Muscle of arm (tissue), 14 donors: ENCODE measurements around the gene ZNF501. TPM values are rescaled to one million over a fixed set of nuclear protein-coding genes. Genes with fewer than 3 reads are reported as not detected.

Experiments used
- DNase-seq: peaks from one replicate; pipeline ENCODE4 v3.0.0-alpha.2; 2013
- long read RNA-seq, 11 donors: transcript quantifications; one replicate each; lab custom pipeline, GENCODE V29; 2026
- polyA plus RNA-seq, 12 donors: library from polyadenylated mRNA; unstranded; fragments of 120-200 nt; gene quantifications; one replicate each; pipeline ENCODE4 v1.2.1, GENCODE V29; 2013; ENCODE audit not compliant: insufficient read length in 12 of 12

ZNF501 gene
- 10 to 100 TPM in 1 of 12 donors, 1 to 10 TPM in 10, not detected in 1; 5.8 to 13.5 (median 7.0) TPM for polyA plus RNA-seq
- long read RNA-seq, donor 1, partial matches to known transcripts = 0 of 5 reads
- long read RNA-seq, donor 1, other reads (novel, unspliced or antisense) = 0 of 5 reads
- long read RNA-seq, donor 2, partial matches to known transcripts = 0 of 3 reads
- long read RNA-seq, donor 2, other reads (novel, unspliced or antisense) = 0 of 3 reads
- long read RNA-seq, donor 3 = 0 reads
- long read RNA-seq, donor 4 = 0 reads
- long read RNA-seq, donor 5, partial matches to known transcripts = 0 of 4 reads
- long read RNA-seq, donor 5, other reads (novel, unspliced or antisense) = 0 of 4 reads
- long read RNA-seq, donor 6, partial matches to known transcripts = 0 of 1 reads
- long read RNA-seq, donor 6, other reads (novel, unspliced or antisense) = 0 of 1 reads
- long read RNA-seq, donor 7 = 0 reads
- long read RNA-seq, donor 8, partial matches to known transcripts = 0 of 3 reads
- long read RNA-seq, donor 8, other reads (novel, unspliced or antisense) = 0 of 3 reads
- long read RNA-seq, donor 9, partial matches to known transcripts = 0 of 1 reads
- long read RNA-seq, donor 9, other reads (novel, unspliced or antisense) = 0 of 1 reads
- long read RNA-seq, donor 10, transcript ZNF501-201 (3 exons, 3,099 nt) = major isoform, 6 of 6 reads
- long read RNA-seq, donor 10, partial matches to known transcripts = 0 of 6 reads
- long read RNA-seq, donor 10, other reads (novel, unspliced or antisense) = 0 of 6 reads
- long read RNA-seq, donor 11, partial matches to known transcripts = 0 of 4 reads
- long read RNA-seq, donor 11, other reads (novel, unspliced or antisense) = 0 of 4 reads

DNA sequence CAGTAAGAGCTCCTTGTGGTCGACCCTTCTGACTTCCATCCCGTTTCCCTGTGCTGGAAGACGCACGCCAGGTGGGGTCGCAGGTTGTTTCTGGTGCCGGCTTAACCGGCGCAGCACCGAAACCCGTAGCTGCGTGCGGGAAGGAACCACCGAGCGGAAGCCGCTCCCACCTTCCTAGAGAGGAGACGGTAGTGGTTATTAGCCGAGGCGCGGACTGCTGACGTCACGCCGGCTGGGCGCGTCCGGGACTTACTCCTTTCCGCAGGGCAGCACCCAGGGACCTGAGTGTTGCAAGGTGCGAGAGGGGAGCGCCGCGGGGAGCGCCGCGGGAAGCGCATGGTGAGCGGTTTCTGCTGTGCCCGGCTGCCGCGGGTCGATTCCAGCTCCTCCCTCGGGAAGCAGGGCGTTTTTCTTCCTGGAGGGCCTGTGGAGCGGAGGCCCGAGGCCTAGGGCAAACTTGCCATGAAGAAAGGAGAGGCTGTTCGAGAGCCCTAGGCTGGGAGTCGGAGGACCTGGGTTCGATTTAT lies at the start of gene ZNF501:
TSS of gene ZNF501 (plus strand) at position 252 of the 527 bp plus-strand sequence. CDS start 4,787 bp downstream, outside the sequence.
- DNase-seq = peak; percentile 93

DNA sequence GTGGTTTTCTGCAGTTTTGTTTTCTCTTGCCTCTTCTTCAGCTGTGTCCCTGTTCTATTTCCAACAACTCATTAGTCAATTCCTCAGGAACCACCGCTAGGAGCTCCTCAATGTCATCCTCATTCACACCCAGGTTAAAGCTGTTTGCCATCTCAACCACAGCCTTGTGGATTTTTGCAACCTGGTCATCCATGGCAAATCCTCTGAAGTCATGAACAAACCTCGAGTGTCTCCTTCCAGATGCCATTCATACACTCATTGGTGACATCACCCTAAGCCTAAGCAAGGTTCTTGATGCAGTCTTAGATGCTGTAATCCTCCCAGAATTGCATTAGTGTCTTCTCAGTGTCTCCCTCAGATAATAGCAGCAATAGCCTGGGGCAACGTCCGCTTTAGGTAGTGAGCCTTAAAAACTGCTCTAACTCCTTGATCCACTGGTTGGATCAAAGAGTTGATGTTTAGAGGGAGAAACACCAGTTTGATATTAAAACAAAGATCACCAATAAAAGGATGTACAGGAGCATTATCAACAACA lies 48.4 kb upstream of the ZNF501 start:
- DNase-seq = no peak

DNA sequence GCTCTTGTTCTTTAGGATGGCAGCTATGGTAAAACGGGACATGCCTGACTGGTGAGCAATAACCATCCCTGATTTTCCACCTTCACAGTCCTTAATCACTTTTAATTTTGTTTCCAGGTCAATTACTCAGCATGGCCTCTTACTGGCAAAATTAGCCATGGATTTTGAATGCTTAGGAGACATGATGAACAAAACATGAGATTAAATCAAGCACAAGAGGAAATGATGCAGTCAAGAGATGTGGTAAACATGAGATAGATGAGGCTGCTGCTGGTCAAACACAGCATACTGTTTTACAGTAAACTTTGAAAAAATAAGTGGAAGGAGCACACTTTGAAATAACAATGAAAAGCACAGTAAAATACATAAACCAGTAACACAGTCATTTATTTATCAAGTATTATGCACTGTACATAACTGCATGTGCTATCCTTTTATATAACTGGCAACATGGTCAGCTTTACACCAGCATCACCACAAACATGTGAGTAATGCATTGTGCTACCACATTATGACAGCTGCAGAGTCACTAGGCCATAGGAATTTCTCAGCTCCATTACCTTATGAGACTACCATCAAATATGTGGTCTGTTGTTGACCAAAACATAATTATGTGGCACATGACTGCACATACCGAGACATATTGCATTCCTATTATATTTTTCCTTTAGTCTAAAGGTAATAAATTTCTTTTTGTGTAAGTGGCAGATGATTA lies 47.1 kb upstream of the ZNF501 start:
- no peak for DNase-seq

DNA sequence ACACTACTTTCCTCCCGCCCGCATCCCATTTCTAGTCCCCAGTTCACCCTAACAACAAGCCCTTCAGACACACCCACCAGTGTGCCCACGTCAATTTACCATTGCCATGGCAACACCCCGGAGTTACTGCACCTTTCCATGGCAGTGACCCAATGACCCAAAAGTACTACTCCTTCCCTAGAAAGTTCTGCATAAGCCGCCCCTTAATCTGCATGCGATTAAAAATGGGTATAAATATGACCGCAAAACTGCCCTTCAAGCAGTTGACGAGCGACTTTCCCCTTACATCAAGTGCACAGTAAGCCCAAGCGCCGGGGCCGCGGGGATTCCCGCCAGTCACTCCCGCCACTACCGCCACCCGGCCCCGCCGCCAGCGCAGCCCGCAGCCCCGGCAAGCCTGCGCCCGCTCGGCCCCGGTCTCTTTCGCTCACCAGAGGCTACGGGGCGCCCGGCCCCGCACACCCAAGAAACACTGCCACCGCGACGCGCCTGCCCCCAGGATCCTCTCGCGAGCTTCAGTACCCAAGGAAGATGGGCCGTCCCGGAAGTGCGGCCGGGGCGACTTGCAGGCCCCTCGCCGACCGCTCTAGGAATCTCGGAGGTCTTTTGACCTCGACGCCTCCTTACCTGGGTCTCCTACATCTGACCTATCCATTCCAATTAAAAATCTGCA lies 44.2 kb upstream of the ZNF501 start:
- DNase-seq = peak; percentile 69

- no peak for DNase-seq
Observed at GRCh38 chr3:44687898-44688297, 41.5 kb upstream of the ZNF501 start.

DNA sequence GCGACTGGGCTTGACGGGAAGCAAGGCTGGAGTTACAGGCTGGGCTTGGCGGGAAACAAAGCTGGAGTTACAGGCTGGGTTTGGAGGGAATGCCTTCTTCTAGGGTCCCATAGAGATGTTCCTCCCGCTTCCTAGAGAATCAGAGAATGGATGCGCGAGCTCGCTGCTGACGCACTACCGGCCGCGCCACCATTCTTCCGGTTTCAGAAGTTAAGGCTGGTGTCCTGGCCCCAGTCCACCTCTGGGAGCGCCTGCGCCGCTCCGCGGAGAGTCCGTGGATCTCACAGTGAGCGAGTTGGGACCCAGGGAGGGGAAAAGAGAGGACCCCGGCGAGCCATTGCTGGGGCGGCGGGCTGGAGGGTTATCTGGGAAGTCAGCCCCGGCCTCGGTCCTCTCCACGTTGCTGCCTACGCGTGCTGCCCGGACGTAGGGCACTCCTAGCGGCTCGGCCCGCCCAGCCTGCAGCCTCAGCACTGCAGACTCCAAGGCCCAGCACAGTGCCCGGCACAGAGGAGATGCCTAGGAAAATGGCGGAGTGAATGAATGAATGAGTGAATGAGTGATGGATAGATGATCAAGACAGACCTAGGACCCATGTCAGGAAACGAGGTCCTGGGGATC lies 16.9 kb upstream of the ZNF501 start, which contains the start of gene ZNF502:
TSS of gene ZNF502 (plus strand) at position 206 of the 621 bp plus-strand sequence. CDS start 7,602 bp downstream, outside the sequence.
- DNase-seq = peak; percentile 93

DNA sequence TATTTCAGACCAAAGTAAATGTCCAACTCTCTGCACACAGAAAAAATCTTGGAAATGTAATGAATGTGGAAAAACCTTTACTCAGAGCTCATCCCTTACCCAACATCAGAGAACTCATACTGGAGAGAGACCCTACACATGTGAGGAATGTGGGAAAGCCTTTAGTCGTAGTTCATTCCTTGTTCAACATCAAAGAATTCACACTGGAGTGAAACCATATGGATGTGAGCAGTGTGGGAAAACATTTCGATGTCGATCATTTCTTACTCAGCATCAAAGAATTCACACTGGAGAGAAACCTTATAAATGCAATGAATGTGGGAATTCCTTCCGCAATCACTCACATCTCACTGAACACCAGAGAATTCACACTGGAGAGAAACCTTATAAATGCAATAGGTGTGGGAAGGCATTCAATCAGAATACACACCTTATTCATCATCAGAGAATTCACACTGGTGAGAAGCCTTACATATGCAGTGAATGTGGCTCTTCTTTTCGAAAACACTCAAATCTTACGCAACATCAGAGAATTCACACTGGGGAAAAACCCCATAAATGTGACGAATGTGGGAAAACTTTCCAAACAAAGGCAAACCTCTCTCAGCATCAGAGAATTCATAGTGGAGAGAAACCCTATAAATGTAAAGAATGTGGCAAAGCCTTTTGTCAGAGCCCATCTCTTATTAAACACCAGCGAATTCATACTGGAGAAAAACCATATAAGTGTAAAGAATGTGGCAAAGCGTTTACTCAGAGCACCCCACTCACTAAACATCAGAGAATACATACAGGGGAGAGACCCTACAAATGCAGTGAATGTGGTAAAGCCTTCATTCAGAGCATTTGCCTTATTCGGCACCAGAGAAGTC lies 8.0 kb upstream of the ZNF501 start:
- DNase-seq = no peak

GRCh38 chr3:44722103-44722401 lies 7.4 kb upstream of the ZNF501 start:
- no peak for DNase-seq

DNA sequence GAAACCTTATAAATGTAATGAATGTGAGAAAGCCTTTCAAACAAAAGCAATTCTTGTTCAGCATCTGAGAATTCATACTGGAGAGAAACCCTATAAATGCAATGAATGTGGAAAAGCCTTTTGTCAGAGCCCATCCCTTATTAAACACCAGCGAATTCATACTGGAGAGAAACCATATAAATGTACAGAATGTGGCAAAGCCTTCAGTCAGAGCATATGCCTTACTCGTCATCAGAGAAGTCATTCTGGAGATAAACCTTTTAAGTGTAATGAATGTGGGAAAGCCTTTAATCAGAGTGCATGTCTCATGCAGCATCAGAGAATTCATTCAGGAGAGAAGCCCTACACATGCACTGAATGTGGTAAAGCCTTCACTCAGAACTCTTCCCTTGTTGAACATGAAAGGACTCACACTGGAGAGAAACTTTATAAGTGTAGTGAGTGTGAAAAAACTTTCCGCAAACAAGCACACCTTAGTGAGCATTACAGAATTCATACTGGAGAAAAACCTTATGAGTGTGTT lies 5.3 kb downstream of the ZNF501 start:
- DNase-seq = no peak

DNA sequence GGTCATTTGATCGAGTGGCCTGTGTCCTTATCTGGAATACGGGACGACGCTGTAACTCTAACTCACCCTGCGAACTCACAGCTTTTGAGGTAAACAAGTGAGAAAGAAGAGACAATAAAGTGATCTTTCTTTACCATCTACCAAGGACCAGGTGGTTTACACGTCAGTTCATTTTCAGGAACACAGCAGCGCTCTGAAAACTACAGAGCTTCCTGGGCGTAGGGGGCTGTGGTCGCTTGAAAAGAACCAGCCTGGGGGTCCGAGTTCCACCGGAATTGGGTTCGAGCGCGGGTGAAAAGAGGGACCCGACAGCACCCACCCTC lies 31.6 kb downstream of the ZNF501 start:
- DNase-seq = no peak

GRCh38 chr3:44761424-44762169 lies 32.2 kb downstream of the ZNF501 start, which contains the start of the genes KIAA1143 and KIF15:
Gene KIAA1143, minus strand, starts transcription at chr3:44761619. Its CDS starts 17 bp downstream, at chr3:44761602.
Gene KIF15, plus strand, starts transcription at chr3:44761794. Its CDS starts 72 bp downstream, at chr3:44761866.
- peak; percentile 98 for DNase-seq

DNA sequence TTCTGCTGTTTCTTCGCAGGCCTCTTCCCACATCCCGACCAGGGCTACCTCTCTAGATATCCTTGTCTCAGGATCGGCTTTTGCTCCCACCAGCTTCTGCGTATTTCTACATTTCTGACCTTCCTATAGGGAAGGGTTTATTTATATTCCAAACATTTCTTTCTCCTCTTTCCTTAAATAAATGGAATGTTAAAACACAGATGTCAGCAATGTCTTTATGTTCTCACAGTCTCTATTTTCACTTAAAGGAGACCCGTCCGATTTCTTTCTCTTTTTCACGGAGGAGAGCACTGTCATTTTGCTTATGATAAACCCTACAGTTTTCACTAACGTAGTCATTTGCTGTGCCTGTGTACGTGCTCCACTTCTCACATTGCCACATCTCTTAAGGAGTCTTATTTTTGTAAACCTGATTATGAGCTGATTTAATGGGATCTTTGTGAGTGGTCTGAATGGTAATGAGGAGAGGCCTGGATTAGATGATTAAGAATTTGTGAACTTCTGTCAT lies 32.8 kb downstream of the ZNF501 start:
- no peak for DNase-seq

DNA sequence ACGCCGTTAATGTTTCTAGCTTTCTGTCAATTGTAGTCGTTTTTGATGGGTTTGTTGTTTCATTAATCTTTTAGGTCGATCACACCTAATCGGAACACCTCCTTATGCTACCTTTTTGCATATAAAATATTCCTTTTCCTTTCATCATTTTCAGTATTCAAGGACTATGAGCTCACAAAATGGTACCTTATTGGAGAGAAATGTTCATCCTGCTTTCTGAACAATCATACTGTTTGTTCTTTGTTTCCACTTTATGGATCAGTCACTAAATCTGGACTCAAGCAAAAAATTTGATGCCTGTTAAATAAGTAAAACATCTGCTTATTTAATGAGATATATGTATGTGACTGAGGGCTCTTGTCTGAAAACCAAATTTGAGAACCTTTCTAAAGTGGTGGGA lies 33.3 kb downstream of the ZNF501 start:
- no peak for DNase-seq

DNA sequence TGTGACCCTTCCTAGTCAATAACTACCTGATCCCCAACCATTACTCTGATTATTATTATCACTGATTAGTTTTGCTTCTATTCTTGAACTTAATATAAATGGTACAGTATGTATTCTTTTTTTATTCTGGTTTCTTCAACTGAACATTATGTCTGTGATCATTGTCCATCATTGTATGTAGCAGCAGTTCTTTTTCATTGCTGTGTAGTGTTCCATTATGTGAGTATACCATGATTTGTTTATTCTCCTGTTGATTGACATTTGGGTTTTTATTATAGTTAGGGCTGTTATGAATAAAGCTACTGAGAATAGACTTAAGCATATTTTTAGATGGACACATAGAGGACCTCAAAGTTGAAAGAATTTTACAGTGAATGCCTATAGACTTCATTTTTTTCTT lies 34.8 kb downstream of the ZNF501 start:
- DNase-seq = no peak

DNA sequence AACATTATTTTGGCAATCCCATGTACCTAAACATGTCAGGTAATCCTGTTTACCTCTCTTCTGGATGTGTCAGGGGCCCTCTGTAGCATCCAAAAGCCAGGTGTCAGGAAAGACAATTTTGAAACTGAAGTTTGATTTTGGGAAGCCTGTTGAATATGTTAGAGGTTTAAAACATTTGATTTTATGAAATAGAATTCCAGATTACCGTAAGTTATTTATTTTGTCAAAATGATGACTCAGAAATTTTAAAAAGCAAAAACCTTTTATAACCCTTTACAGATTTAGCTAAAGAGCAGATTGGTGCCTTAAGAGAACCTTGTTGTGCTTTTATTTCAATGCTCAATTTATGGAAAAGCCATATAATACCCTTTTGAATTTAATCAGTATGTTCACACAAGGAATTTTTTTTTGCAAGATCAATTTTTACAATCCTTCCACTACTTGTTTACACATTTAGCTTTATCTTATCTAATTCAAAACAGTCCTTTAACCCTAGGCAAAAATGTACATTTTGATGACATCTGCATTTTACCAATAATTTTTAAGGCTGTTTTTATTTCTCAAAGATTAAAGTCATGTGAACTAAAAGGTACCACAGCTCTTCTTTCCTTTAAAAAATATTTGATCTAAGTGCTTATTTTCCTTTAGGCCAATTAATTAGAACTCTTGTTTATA lies 42.1 kb downstream of the ZNF501 start:
- DNase-seq = no peak

GRCh38 chr3:44772099-44772442 lies 42.6 kb downstream of the ZNF501 start:
- DNase-seq = no peak

GRCh38 chr3:44782891-44783290 lies 53.5 kb downstream of the ZNF501 start:
- no peak for DNase-seq
